IMR-90 (cell line): ENCODE results near the gene DOK4. TPM values are rescaled to one million over a fixed set of nuclear protein-coding genes. Genes with fewer than 3 reads are reported as not detected.

Source experiments
- ATAC-seq: fragments of 200-7000 bp; cut with Tn5 transposase; 2 replicates; pipeline ENCODE4 v1.9.1; 2020; ENCODE audit warnings: low read depth, mild to moderate bottlenecking, moderate library complexity
- BruUV-seq: library from RNA; stranded (reverse); fragments of 400-500 nt; replicated peaks from 2 replicates; lab custom pipeline; 2021; lab: Mats Ljungman, UMichigan
- CTCF ChIA-PET: fragments of 300-600 bp; formaldehyde crosslinking; extraction: SDS; loops from one replicate; lab custom pipeline; 2021; ENCODE audit warnings: antibody characterized with exemption; lab: Yijun Ruan, JAX
- POLR2A ChIA-PET: fragments of 300-600 bp; sonication (Branson Sonifier 250); formaldehyde crosslinking; loops from one replicate; lab custom pipeline; 2022; ENCODE audit warnings: antibody characterized with exemption; ENCODE audit not compliant: unreplicated experiment; lab: Charles Lee
- DNase-seq: peaks from one replicate; pipeline ENCODE4 v3.0.0; 2013
- H2AFZ ChIP-seq: replicated peaks from 2 replicates; pipeline ENCODE3; 2013; ENCODE audit warnings: low read length, mild to moderate bottlenecking; ENCODE audit not compliant: poor library complexity
- H2AK5ac ChIP-seq: 2 replicates; pipeline ENCODE4 v1.6.1; 2013; ENCODE audit warnings: low read depth, low read length, inconsistent platforms
- H2AK9ac ChIP-seq: replicated peaks from 2 replicates; pipeline ENCODE3; 2013; ENCODE audit warnings: mild to moderate bottlenecking, low read depth, low read length, moderate library complexity; ENCODE audit not compliant: poor library complexity
- H2BK120ac ChIP-seq: 2 replicates; pipeline ENCODE4 v1.6.1; 2013; ENCODE audit warnings: low read depth, low read length, inconsistent platforms
- H2BK15ac ChIP-seq: 3 replicates; pipeline ENCODE4 v1.6.1; 2013; ENCODE audit warnings: low read depth, low read length, inconsistent platforms
- H2BK20ac ChIP-seq: 2 replicates; pipeline ENCODE4 v1.6.1; 2013; ENCODE audit warnings: low read depth, mild to moderate bottlenecking, inconsistent platforms, low read length, moderate library complexity
- H2BK5ac ChIP-seq: 2 replicates; pipeline ENCODE4 v1.6.1; 2013; ENCODE audit warnings: mild to moderate bottlenecking, low read depth, low read length, inconsistent platforms; ENCODE audit not compliant: poor library complexity, severe bottlenecking
- H3K14ac ChIP-seq: replicated peaks from 2 replicates; pipeline ENCODE4 v1.6.1; 2013; ENCODE audit warnings: low read depth, low read length, inconsistent platforms
- H3K18ac ChIP-seq: 2 replicates; pipeline ENCODE4 v1.6.1; 2013; ENCODE audit warnings: low read depth, low read length, control low read depth
- H3K23ac ChIP-seq: 2 replicates; pipeline ENCODE4 v1.6.1; 2013; ENCODE audit warnings: low read depth, low read length, inconsistent platforms
- H3K27ac ChIP-seq: 2 replicates; pipeline ENCODE4 v1.5.1; 2013; ENCODE audit warnings: mild to moderate bottlenecking, control low read depth, low read length; ENCODE audit not compliant: insufficient read depth
- H3K27me3 ChIP-seq: 2 replicates; pipeline ENCODE4 v1.6.1; 2013; ENCODE audit warnings: low read length; ENCODE audit not compliant: control insufficient read depth, insufficient read depth
- H3K36me3 ChIP-seq: 2 replicates; pipeline ENCODE4 v1.6.1; 2013; ENCODE audit warnings: low read length, mixed read lengths; ENCODE audit not compliant: control insufficient read depth, insufficient read depth
- H3K4ac ChIP-seq: 2 replicates; pipeline ENCODE4 v1.6.1; 2013; ENCODE audit warnings: low read depth, low read length, inconsistent platforms
- H3K4me1 ChIP-seq: 2 replicates; pipeline ENCODE4 v1.6.1; 2013; ENCODE audit warnings: low read length, mixed read lengths; ENCODE audit not compliant: control insufficient read depth, insufficient read depth
- H3K4me2 ChIP-seq: 2 replicates; pipeline ENCODE4 v1.6.1; 2013; ENCODE audit warnings: low read depth, mild to moderate bottlenecking, control low read depth, low read length, moderate library complexity
- H3K4me3 ChIP-seq: 2 replicates; pipeline ENCODE4 v1.5.1; 2013; ENCODE audit warnings: low read depth, mild to moderate bottlenecking, control low read depth, low read length, moderate library complexity; ENCODE audit not compliant: insufficient read depth
- H3K56ac ChIP-seq: 2 replicates; pipeline ENCODE4 v1.6.1; 2013; ENCODE audit warnings: low read length, inconsistent platforms; ENCODE audit not compliant: insufficient read depth; ENCODE audit errors: extremely low read depth
- H3K79me1 ChIP-seq, 2 experiments: 2 replicates each; pipeline ENCODE4 v1.6.1; 2013; ENCODE audit warnings: low read length in 2 of 2, inconsistent platforms in 1 of 2, low read depth in 1 of 2
- H3K9ac ChIP-seq: 2 replicates; pipeline ENCODE4 v1.6.1; 2013; ENCODE audit warnings: low read depth, low read length, control low read depth
- H3K9me1 ChIP-seq: 2 replicates; pipeline ENCODE4 v1.6.1; 2013; ENCODE audit warnings: low read length, inconsistent platforms; ENCODE audit not compliant: insufficient read depth
- H3K9me3 ChIP-seq: 2 replicates; pipeline ENCODE4 v1.6.1; 2013; ENCODE audit warnings: low read length; ENCODE audit not compliant: control insufficient read depth, insufficient read depth
- H4K20me1 ChIP-seq: 2 replicates; pipeline ENCODE4 v1.6.1; 2013; ENCODE audit warnings: low read length, inconsistent platforms; ENCODE audit not compliant: insufficient read depth
- H4K5ac ChIP-seq: 2 replicates; pipeline ENCODE4 v1.6.1; 2013; ENCODE audit warnings: mild to moderate bottlenecking, low read depth, low read length, control low read depth
- H4K8ac ChIP-seq, 2 experiments: 2 replicates each; pipeline ENCODE4 v1.6.1; 2013; ENCODE audit warnings: low read depth in 2 of 2, low read length in 2 of 2, control low read depth in 1 of 2, inconsistent platforms in 1 of 2
- H4K91ac ChIP-seq: 2 replicates; pipeline ENCODE4 v1.6.1; 2013; ENCODE audit warnings: low read depth, low read length, inconsistent platforms; ENCODE audit not compliant: insufficient read depth
- BHLHE40 ChIP-seq: fragments of 150-350 bp; IDR thresholded peaks from 2 replicates; pipeline ENCODE4 v1.6.1; 2016; ENCODE audit warnings: mild to moderate bottlenecking, low read depth, low read length
- CEBPB ChIP-seq: IDR thresholded peaks from 2 replicates; pipeline ENCODE4 v1.6.1; 2012; ENCODE audit warnings: low read depth, low read length, improper control_type of control experiment
- CHD1 ChIP-seq: IDR thresholded peaks from 2 replicates; pipeline ENCODE4 v1.6.1; 2012; ENCODE audit warnings: low read depth, low read length, improper control_type of control experiment
- CTCF ChIP-seq: conservative IDR thresholded peaks from 2 replicates; pipeline ENCODE4 v1.5.1; 2012; ENCODE audit warnings: mild to moderate bottlenecking, low read depth, low read length, improper control_type of control experiment
- ELK1 ChIP-seq: fragments of 150-350 bp; IDR thresholded peaks from 2 replicates; pipeline ENCODE4 v1.6.1; 2016; ENCODE audit warnings: low read depth, mild to moderate bottlenecking, low read length, moderate library complexity, borderline replicate concordance
- FOS ChIP-seq: fragments of 150-350 bp; IDR thresholded peaks from 2 replicates; pipeline ENCODE4 v1.6.1; 2016; ENCODE audit warnings: low read depth, low read length
- MAFK ChIP-seq: IDR thresholded peaks from 2 replicates; pipeline ENCODE4 v1.6.1; 2012; ENCODE audit warnings: low read depth, low read length, improper control_type of control experiment
- MAZ ChIP-seq: IDR thresholded peaks from 2 replicates; pipeline ENCODE4 v1.6.1; 2012; ENCODE audit warnings: low read depth, mild to moderate bottlenecking, low read length, improper control_type of control experiment, moderate library complexity, borderline replicate concordance
- MXI1 ChIP-seq: IDR thresholded peaks from 2 replicates; pipeline ENCODE4 v1.6.1; 2012; ENCODE audit warnings: low read depth, mild to moderate bottlenecking, low read length, moderate library complexity, borderline replicate concordance
- NFE2L2 ChIP-seq: fragments of 150-350 bp; IDR thresholded peaks from 2 replicates; pipeline ENCODE4 v1.6.1; 2016; ENCODE audit warnings: low read depth, mild to moderate bottlenecking, low read length
- POLR2A ChIP-seq: IDR thresholded peaks from 2 replicates; pipeline ENCODE4 v1.6.1; 2012; ENCODE audit warnings: mild to moderate bottlenecking, low read depth, low read length
- RAD21 ChIP-seq: IDR thresholded peaks from 2 replicates; pipeline ENCODE4 v1.6.1; 2012; ENCODE audit warnings: low read length, improper control_type of control experiment
- RCOR1 ChIP-seq: IDR thresholded peaks from 2 replicates; pipeline ENCODE4 v1.6.1; 2012; ENCODE audit warnings: mild to moderate bottlenecking, low read length, improper control_type of control experiment; ENCODE audit not compliant: insufficient replicate concordance
- SMC3 ChIP-seq: fragments of 150-350 bp; IDR thresholded peaks from 2 replicates; pipeline ENCODE4 v1.6.1; 2016; ENCODE audit warnings: low read depth, mild to moderate bottlenecking, antibody characterized with exemption, low read length, moderate library complexity
- USF2 ChIP-seq: fragments of 150-350 bp; IDR thresholded peaks from 2 replicates; pipeline ENCODE4 v1.6.1; 2017; ENCODE audit warnings: mild to moderate bottlenecking, antibody characterized with exemption, low read length, low read depth
- WGBS, 2 experiments: methylation state at CpG; one replicate each; pipeline versions ENCODE4 v1.1.5 to v1.1.7; 2013; ENCODE audit warnings: missing lambda C conversion rate in 2 of 2; ENCODE audit not compliant: insufficient read length in 1 of 2; ENCODE audit errors: extremely low coverage in 2 of 2; 5-methylcytosine and 5-hydroxymethylcytosine counted together
- dilution Hi-C: fragments of 300-500 bp; cut with HindIII; formaldehyde crosslinking; loops from one replicate; pipeline ENCODE4 v1.14.3; 2018; ENCODE audit warnings: low sequenced_read_pairs; ENCODE audit not compliant: unreplicated experiment
- in situ Hi-C: fragments of 300-500 bp; cut with MboI; formaldehyde crosslinking; loops from 3 replicates; pipeline ENCODE4 v1.14.3; 2019; ENCODE audit warnings: low sequenced_read_pairs, inconsistent platforms, mixed read lengths
- intact Hi-C: fragments of 100-400 bp; cut with micrococcal nuclease; formaldehyde crosslinking; loops from 2 replicates; pipeline ENCODE4 v1.10.0; 2022
- polyA plus RNA-seq, 3 experiments: library from polyadenylated mRNA; depleted of rRNA; stranded (reverse); fragments of >200 nt; gene quantifications; 2 replicates each; pipeline ENCODE4 v1.2.3, GENCODE V29; 2012; ENCODE audit warnings: low replicate concordance in 1 of 3
- total RNA-seq: library from RNA; depleted of rRNA; stranded (reverse); fragments of >200 nt; gene quantifications from 2 replicates; pipeline ENCODE4 v1.2.3, GENCODE V29; 2012

Gene DOK4
- total and polyA plus RNA-seq, 2 of the 4 experiments (the other 2 are of a cell fraction), result 22.0 to 25.9 TPM

- Histone ChIP-seq H2AFZ (no peak overlapping the region), H3K79me1 (peaks cover 15 to 18% of the 10 kb centered on the region in 2 experiments; a peak in 3 of 4 replicates), H2BK120ac (no peak overlapping the region), H3K4me1 (no peaks in the 10 kb centered on the region), H2BK20ac (no peak overlapping the region), H3K4ac (no peak overlapping the region), H2AK5ac (no peak overlapping the region), H3K4me2 (no peak overlapping the region), H3K14ac (no peak overlapping the region), H3K9me3 (no peaks in the 10 kb centered on the region), H2BK15ac (no peak overlapping the region), H3K27me3 (no peaks in the 10 kb centered on the region), H3K27ac (no peak overlapping the region), H2BK5ac (no peak overlapping the region), H4K20me1 (no peaks in the 10 kb centered on the region), H3K56ac (no peak overlapping the region), H4K8ac (no peak overlapping the region), H4K91ac (no peak overlapping the region), H3K9ac (no peak overlapping the region), H3K36me3 (peaks cover 39% of the 10 kb centered on the region), H3K23ac (no peak overlapping the region), H3K18ac (no peak overlapping the region), H3K4me3 (no peak overlapping the region), H2AK9ac (no peak overlapping the region), H3K9me1 (no peaks in the 10 kb centered on the region), H4K5ac (no peak overlapping the region)
- no peak for DNase-seq
- BruUV-seq, result no TSS peak
- dilution Hi-C loops, result no loop called here
- intact Hi-C loops, result no loop called here
- no peak for ATAC-seq
- ChIA-PET CTCF (interaction anchor here (1.0 kb wide), 1 partner anchor 10 kb away, joined by 6 read pairs; the partner anchor contains the start of gene POLR2C), POLR2A (no interaction called here)
- no CpG with 5 or more reads among the region's 10 CpGs for WGBS, 2 experiments
- in situ Hi-C loops, result no loop called here
- TF ChIP-seq RCOR1 (no peak), FOS (no peak), CTCF (no peak), POLR2A (no peak), NFE2L2 (no peak), CEBPB (no peak), RAD21 (no peak), CHD1 (no peak), MAZ (no peak), SMC3 (no peak), USF2 (no peak), MXI1 (no peak), ELK1 (no peak), BHLHE40 (no peak), MAFK (no peak)
These were observed 34.3 kb downstream of the DOK4 start for GRCh38 chr16:57452021-57452420.
